OCI-LY7 (cell line): ENCODE data around the gene TBC1D9B. TPM values are rescaled to one million over a fixed set of nuclear protein-coding genes. Genes with fewer than 3 reads are reported as not detected.

Experiments
- BruUV-seq: library from RNA; stranded (reverse); fragments of 400-500 nt; replicated peaks from 2 replicates; lab custom pipeline; 2021; lab: Mats Ljungman, UMichigan
- CTCF ChIA-PET: fragments of 300-600 bp; sonication (Branson Sonifier 250); formaldehyde crosslinking; loops from one replicate; lab custom pipeline; 2022; ENCODE audit warnings: antibody characterized with exemption; ENCODE audit not compliant: unreplicated experiment; lab: Charles Lee
- POLR2A ChIA-PET: fragments of 300-600 bp; sonication (Branson Sonifier 250); formaldehyde crosslinking; loops from one replicate; lab custom pipeline; 2022; ENCODE audit warnings: antibody characterized with exemption; lab: Charles Lee
- DNase-seq: peaks from one replicate; pipeline ENCODE4 v3.0.0-alpha.2; 2015; ENCODE audit warnings: low spot score
- H2AFZ ChIP-seq: fragments of 200-600 bp; sonication (generic), shearing (Covaris generic); 2 replicates; pipeline ENCODE4 v1.6.1; 2014; ENCODE audit warnings: mild to moderate bottlenecking, antibody characterized with exemption, low read length, moderate library complexity
- H3K27ac ChIP-seq: fragments of 200-600 bp; sonication (generic); 2 replicates; pipeline ENCODE4 v1.5.1; 2014; ENCODE audit warnings: mixed run types, low read depth, mild to moderate bottlenecking, moderate library complexity, low read length, inconsistent platforms; ENCODE audit not compliant: poor library complexity, severe bottlenecking
- H3K36me3 ChIP-seq: fragments of 200-600 bp; sonication (generic); 2 replicates; pipeline ENCODE4 v1.6.1; 2014; ENCODE audit warnings: mild to moderate bottlenecking, antibody characterized with exemption, low read length, moderate library complexity, mixed read lengths; ENCODE audit not compliant: insufficient read depth
- H3K4me1 ChIP-seq: fragments of 200-600 bp; sonication (generic); 2 replicates; pipeline ENCODE4 v1.5.1; 2014; ENCODE audit warnings: mild to moderate bottlenecking, low read length; ENCODE audit not compliant: insufficient read depth, poor library complexity, severe bottlenecking
- H3K4me2 ChIP-seq: fragments of 200-600 bp; sonication (generic); 2 replicates; pipeline ENCODE4 v1.6.1; 2014; ENCODE audit warnings: mild to moderate bottlenecking, low read length
- H3K4me3 ChIP-seq: fragments of 200-600 bp; sonication (generic); 2 replicates; pipeline ENCODE4 v1.5.1; 2014; ENCODE audit warnings: mild to moderate bottlenecking, low read depth, low read length; ENCODE audit not compliant: poor library complexity, severe bottlenecking
- H3K79me2 ChIP-seq: fragments of 200-600 bp; sonication (generic); 2 replicates; pipeline ENCODE4 v1.6.1; 2016; ENCODE audit warnings: low read depth, mild to moderate bottlenecking, low read length, moderate library complexity, mixed read lengths; ENCODE audit not compliant: insufficient read depth
- H3K9me2 ChIP-seq: fragments of 200-600 bp; sonication (generic); 2 replicates; pipeline ENCODE4 v1.6.1; 2016; ENCODE audit warnings: mild to moderate bottlenecking, low read length, mixed read lengths; ENCODE audit not compliant: insufficient read depth
- H3K9me3 ChIP-seq: fragments of 200-600 bp; sonication (generic); 2 replicates; pipeline ENCODE4 v1.6.1; 2014; ENCODE audit warnings: mild to moderate bottlenecking, mixed run types, low read length, mixed read lengths
- H4K20me1 ChIP-seq: fragments of 200-600 bp; sonication (generic); 2 replicates; pipeline ENCODE4 v1.6.1; 2014; ENCODE audit warnings: mild to moderate bottlenecking, antibody characterized with exemption, low read length, moderate library complexity, mixed read lengths; ENCODE audit not compliant: insufficient read depth
- EZH2phosphoT487 ChIP-seq: fragments of 200-600 bp; sonication (generic); IDR thresholded peaks from 2 replicates; pipeline ENCODE4 v1.6.1; 2018; ENCODE audit warnings: low read depth, borderline replicate concordance, mild to moderate bottlenecking, mixed run types, antibody characterized with exemption, low read length, moderate library complexity, mixed read lengths
- intact Hi-C: fragments of 100-400 bp; cut with micrococcal nuclease; formaldehyde crosslinking; loops from one replicate; pipeline ENCODE4 v1.10.0; 2022; ENCODE audit not compliant: unreplicated experiment
- total RNA-seq, 2 experiments: library from RNA; depleted of rRNA in 1 of 2; stranded (reverse); fragments of >200 nt in 1 of 2; shearing (Covaris generic) in 1 of 2; gene quantifications; 2 replicates each; pipeline ENCODE4 v1.2.3, GENCODE V29; 2014 to 2022
- TF ChIP-seq, protein P1 (sequence below): fragments of 200-600 bp; sonication (generic); conservative IDR thresholded peaks from 2 replicates; pipeline ENCODE4 v1.5.1; 2014; ENCODE audit warnings: mild to moderate bottlenecking, antibody characterized with exemption, low read length, moderate library complexity, mixed read lengths

The TBC1D9B gene
- total RNA-seq, 2 experiments from 2014 or later = 52.2 to 106 TPM

DNA sequence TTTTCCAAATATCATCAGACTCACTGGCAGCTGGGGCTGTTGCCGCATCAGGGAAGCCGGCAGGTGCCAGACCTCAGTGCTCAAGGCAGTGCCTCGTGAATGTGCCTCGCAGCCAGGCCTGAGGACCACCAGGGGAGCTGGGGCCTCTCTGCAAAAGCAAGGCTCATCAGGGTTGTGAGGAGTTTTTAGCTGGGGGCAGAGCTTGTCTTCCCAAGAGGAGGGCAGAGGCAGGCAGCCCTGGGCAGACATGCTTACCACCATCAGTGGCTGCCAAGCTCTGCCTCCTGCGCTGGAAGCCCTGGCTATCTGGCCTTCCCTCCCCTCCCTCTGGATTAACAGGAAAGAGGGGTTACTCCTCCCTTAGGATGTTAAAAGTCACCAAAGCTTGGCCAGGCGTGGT, 8.8 kb upstream of the TBC1D9B start:
- Histone ChIP-seq H3K9me3 (no peaks in the 10 kb centered on the region), H3K9me2 (no peaks in the 10 kb centered on the region), H3K4me2 (peak overlapping the region; percentile 29; the same call in 1 of the 2 replicates), H3K36me3 (no peaks in the 10 kb centered on the region), H3K27ac (peak overlapping the region; percentile 76), H3K4me3 (no peak overlapping the region), H2AFZ (no peak overlapping the region; the same call in 1 of the 2 replicates), H3K4me1 (peaks cover 29% of the 10 kb centered on the region), H4K20me1 (no peaks in the 10 kb centered on the region), H3K79me2 (no peaks in the 10 kb centered on the region)
- BruUV-seq = no TSS peak
- no peak for DNase-seq
- ChIA-PET POLR2A (interaction anchor here (1.4 kb wide), 1 partner anchor 15 kb away, joined by 4 read pairs; no protein-coding TSS in a partner anchor), CTCF (no interaction called here)
- TF ChIP-seq, protein P1, sequence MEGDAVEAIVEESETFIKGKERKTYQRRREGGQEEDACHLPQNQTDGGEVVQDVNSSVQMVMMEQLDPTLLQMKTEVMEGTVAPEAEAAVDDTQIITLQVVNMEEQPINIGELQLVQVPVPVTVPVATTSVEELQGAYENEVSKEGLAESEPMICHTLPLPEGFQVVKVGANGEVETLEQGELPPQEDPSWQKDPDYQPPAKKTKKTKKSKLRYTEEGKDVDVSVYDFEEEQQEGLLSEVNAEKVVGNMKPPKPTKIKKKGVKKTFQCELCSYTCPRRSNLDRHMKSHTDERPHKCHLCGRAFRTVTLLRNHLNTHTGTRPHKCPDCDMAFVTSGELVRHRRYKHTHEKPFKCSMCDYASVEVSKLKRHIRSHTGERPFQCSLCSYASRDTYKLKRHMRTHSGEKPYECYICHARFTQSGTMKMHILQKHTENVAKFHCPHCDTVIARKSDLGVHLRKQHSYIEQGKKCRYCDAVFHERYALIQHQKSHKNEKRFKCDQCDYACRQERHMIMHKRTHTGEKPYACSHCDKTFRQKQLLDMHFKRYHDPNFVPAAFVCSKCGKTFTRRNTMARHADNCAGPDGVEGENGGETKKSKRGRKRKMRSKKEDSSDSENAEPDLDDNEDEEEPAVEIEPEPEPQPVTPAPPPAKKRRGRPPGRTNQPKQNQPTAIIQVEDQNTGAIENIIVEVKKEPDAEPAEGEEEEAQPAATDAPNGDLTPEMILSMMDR = no peak
- TF ChIP-seq EZH2phosphoT487 = no peak
- intact Hi-C loops = no loop called here

DNA sequence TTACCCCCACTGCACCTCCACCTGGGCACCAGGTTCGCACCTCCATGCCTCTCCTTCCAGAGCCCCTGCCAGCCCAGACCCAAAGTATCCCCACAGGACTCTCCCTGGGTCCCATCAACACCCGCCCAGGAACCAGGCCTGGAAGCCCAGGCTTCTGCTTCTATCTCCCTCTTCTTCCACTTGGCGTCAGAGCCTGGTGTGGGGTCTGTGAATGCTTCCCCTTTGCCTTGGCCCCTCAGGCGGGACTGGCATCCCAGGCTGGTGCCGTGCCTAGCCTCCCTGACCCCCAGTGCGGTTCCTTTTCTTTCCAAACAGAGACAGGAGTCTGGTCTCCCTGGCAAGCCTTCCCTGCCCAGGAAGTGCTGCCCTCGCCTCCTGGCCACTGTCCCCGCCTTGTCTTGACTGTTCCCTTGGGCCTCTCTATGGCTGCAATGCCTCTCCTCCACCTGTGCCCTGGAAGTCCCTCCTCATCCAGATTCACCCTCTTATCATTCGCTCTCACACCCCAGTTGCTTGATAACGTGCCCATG, 7.8 kb upstream of the TBC1D9B start:
- POLR2A ChIA-PET = no interaction called here

More for the DNA sequence above, 7.8 kb upstream of the TBC1D9B start:
- intact Hi-C loops = no loop called here
- no peaks in the 10 kb centered on the region for H3K9me3 ChIP-seq
- H3K4me3 ChIP-seq = no peak overlapping the region
- no peak overlapping the region for H3K4me2 ChIP-seq
- peaks cover 29% of the 10 kb centered on the region for H3K4me1 ChIP-seq
- H3K79me2 ChIP-seq = no peaks in the 10 kb centered on the region
- no peaks in the 10 kb centered on the region for H3K36me3 ChIP-seq
- no peak overlapping the region for H2AFZ ChIP-seq
- no peak for DNase-seq
- no TSS peak for BruUV-seq
- no peak overlapping the region for H3K27ac ChIP-seq
- TF ChIP-seq EZH2phosphoT487 = no peak
- TF ChIP-seq, protein P1 = no peak
- CTCF ChIA-PET = no interaction called here
- no peaks in the 10 kb centered on the region for H3K9me2 ChIP-seq
- no peaks in the 10 kb centered on the region for H4K20me1 ChIP-seq
